ENCODE data around the gene TRAPPC5. TPM values are rescaled to one million over a fixed set of nuclear protein-coding genes. Genes with fewer than 3 reads are reported as not detected.

TRAPPC5 gene
- total and polyA plus RNA-seq, 10 of the 15 experiments (the other 5 are each of a cell fraction or from before 2014, with no cell fraction given), result 4.2 to 210 (median 89.1) TPM

DNA sequence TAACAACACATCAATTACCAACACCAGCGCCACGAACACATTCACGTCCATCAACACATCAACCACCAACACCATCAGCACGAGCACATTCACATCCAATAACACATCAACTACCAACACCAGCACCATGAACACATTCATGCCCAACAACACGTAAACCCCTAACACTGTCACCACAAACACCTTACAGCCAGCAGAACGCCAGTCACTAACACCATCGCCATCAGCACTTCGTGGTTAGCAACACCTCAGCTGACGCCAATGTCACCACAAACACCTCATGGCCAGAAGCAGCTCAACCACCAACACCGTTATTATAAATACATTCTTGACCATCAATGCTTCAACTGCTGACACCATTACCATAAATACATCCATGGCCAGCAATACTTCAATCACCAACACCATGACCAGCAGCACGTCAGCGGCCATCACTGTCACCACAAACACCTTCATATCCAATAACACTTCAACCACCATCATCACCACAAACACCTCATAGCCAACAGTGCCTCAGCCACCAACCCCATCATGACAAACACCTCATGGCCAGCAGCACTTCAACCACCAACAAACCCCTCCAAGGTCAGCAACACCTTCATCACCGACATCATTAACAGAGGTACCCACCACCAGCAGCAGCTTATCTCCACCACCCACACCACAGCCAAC, 11.9 kb downstream of the TRAPPC5 start:
- peaks cover 35% of the 10 kb centered on the region for H3K4me1 ChIP-seq (ENCODE audit: control insufficient read depth, insufficient read depth, low read length)
- intact Hi-C loops (cut with micrococcal nuclease; ENCODE audit: unreplicated experiment), result loop anchor here (5.0 kb wide), 1 partner anchor 60 kb away; no protein-coding TSS in a partner anchor
- peak; percentile 11 for ATAC-seq
- no peak for FAIRE-seq
- 85% methylated on average over 13 of the region's 13 CpGs for WGBS (ENCODE audit: insufficient coverage, insufficient replicate concordance, low lambda C conversion rate, missing lambda C conversion rate)
- no peak overlapping the region for H3K9ac ChIP-seq (ENCODE audit: control insufficient read depth, insufficient read depth, low read length)
- peak overlapping the region; percentile 84 for H3K4me2 ChIP-seq (ENCODE audit: control insufficient read depth, insufficient read depth)
- in situ Hi-C loops (cut with MboI), result no loop called here
- H2AFZ ChIP-seq (ENCODE audit: control insufficient read depth, low read depth, low read length), result no peak overlapping the region
- peaks cover 2% of the 10 kb centered on the region; the same call in 1 of the 2 replicates for H4K20me1 ChIP-seq (ENCODE audit: control insufficient read depth, insufficient read depth)
- RAD21 ChIA-PET (ENCODE audit: unreplicated experiment), result interaction anchor here (0.7 kb wide), 1 partner anchor 9 kb away, joined by 3 read pairs; the partner anchor contains the start of gene FCER2
- SMC1A ChIA-PET (ENCODE audit: uncharacterized antibody, unreplicated experiment), result interaction anchor here (0.7 kb wide), 1 partner anchor 8 kb away, joined by 3 read pairs; no protein-coding TSS in a partner anchor
- peaks cover 65% of the 10 kb centered on the region for H3K79me2 ChIP-seq (ENCODE audit: control insufficient read depth, insufficient read depth, low read length)
- H3K27ac ChIP-seq (ENCODE audit: control insufficient read depth, insufficient read depth), result no peak overlapping the region; the same call in 1 of the 2 replicates
- DNase-seq (ENCODE audit: low read depth, low spot score), result no peak
- peak overlapping the region; percentile 37; the same call in 1 of the 2 replicates for H3K4me3 ChIP-seq
- H3K36me3 ChIP-seq (ENCODE audit: control insufficient read depth in 2 of 2, insufficient read depth in 2 of 2, low read length in 1 of 2), result peaks cover 16 to 30% of the 10 kb centered on the region in 2 experiments; a peak in 3 of 4 replicates
- no peaks in the 10 kb centered on the region for H3K27me3 ChIP-seq (replicated peaks in 1 of 2; ENCODE audit: control insufficient read depth in 2 of 2, insufficient read depth in 2 of 2, low read length in 1 of 2)
- no TSS peak for BruUV-seq (replicated peaks)
- POLR2A ChIA-PET, result interaction anchor here (0.5 to 0.7 kb wide), 2 partner anchors 86 to 782 kb away, joined by 3 to 4 read pairs; no protein-coding TSS in a partner anchor
- peaks cover 5% of the 10 kb centered on the region; the same call in 1 of the 3 replicates for H3K9me3 ChIP-seq (replicated peaks; ENCODE audit: control insufficient read depth, insufficient read depth, low read length)
- CTCF ChIA-PET, result no interaction called here
- TF ChIP-seq, protein P1, sequence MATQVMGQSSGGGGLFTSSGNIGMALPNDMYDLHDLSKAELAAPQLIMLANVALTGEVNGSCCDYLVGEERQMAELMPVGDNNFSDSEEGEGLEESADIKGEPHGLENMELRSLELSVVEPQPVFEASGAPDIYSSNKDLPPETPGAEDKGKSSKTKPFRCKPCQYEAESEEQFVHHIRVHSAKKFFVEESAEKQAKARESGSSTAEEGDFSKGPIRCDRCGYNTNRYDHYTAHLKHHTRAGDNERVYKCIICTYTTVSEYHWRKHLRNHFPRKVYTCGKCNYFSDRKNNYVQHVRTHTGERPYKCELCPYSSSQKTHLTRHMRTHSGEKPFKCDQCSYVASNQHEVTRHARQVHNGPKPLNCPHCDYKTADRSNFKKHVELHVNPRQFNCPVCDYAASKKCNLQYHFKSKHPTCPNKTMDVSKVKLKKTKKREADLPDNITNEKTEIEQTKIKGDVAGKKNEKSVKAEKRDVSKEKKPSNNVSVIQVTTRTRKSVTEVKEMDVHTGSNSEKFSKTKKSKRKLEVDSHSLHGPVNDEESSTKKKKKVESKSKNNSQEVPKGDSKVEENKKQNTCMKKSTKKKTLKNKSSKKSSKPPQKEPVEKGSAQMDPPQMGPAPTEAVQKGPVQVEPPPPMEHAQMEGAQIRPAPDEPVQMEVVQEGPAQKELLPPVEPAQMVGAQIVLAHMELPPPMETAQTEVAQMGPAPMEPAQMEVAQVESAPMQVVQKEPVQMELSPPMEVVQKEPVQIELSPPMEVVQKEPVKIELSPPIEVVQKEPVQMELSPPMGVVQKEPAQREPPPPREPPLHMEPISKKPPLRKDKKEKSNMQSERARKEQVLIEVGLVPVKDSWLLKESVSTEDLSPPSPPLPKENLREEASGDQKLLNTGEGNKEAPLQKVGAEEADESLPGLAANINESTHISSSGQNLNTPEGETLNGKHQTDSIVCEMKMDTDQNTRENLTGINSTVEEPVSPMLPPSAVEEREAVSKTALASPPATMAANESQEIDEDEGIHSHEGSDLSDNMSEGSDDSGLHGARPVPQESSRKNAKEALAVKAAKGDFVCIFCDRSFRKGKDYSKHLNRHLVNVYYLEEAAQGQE (IDR thresholded peaks at IDR 0.05; ENCODE audit: low read depth, low read length), result no peak
- TF ChIP-seq MAX (IDR thresholded peaks at IDR 0.05; ENCODE audit: low read depth, low read length), result no peak
- TF ChIP-seq, protein P2, sequence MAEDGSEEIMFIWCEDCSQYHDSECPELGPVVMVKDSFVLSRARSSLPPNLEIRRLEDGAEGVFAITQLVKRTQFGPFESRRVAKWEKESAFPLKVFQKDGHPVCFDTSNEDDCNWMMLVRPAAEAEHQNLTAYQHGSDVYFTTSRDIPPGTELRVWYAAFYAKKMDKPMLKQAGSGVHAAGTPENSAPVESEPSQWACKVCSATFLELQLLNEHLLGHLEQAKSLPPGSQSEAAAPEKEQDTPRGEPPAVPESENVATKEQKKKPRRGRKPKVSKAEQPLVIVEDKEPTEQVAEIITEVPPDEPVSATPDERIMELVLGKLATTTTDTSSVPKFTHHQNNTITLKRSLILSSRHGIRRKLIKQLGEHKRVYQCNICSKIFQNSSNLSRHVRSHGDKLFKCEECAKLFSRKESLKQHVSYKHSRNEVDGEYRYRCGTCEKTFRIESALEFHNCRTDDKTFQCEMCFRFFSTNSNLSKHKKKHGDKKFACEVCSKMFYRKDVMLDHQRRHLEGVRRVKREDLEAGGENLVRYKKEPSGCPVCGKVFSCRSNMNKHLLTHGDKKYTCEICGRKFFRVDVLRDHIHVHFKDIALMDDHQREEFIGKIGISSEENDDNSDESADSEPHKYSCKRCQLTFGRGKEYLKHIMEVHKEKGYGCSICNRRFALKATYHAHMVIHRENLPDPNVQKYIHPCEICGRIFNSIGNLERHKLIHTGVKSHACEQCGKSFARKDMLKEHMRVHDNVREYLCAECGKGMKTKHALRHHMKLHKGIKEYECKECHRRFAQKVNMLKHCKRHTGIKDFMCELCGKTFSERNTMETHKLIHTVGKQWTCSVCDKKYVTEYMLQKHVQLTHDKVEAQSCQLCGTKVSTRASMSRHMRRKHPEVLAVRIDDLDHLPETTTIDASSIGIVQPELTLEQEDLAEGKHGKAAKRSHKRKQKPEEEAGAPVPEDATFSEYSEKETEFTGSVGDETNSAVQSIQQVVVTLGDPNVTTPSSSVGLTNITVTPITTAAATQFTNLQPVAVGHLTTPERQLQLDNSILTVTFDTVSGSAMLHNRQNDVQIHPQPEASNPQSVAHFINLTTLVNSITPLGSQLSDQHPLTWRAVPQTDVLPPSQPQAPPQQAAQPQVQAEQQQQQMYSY (CRISPR knock-in tag; IDR thresholded peaks at IDR 0.05), result no peak
- TF ChIP-seq, protein P3, sequence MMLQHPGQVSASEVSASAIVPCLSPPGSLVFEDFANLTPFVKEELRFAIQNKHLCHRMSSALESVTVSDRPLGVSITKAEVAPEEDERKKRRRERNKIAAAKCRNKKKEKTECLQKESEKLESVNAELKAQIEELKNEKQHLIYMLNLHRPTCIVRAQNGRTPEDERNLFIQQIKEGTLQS (IDR thresholded peaks at IDR 0.05; ENCODE audit: borderline replicate concordance, extremely low read depth, low read depth, low read length), result no peak
- TF ChIP-seq NFYA (IDR thresholded peaks at IDR 0.05; ENCODE audit: borderline replicate concordance, low read depth, low read length), result no peak
- TF ChIP-seq IKZF1 (conservative IDR thresholded peaks at IDR 0.05), result peak; percentile 84
- TF ChIP-seq, protein P4, sequence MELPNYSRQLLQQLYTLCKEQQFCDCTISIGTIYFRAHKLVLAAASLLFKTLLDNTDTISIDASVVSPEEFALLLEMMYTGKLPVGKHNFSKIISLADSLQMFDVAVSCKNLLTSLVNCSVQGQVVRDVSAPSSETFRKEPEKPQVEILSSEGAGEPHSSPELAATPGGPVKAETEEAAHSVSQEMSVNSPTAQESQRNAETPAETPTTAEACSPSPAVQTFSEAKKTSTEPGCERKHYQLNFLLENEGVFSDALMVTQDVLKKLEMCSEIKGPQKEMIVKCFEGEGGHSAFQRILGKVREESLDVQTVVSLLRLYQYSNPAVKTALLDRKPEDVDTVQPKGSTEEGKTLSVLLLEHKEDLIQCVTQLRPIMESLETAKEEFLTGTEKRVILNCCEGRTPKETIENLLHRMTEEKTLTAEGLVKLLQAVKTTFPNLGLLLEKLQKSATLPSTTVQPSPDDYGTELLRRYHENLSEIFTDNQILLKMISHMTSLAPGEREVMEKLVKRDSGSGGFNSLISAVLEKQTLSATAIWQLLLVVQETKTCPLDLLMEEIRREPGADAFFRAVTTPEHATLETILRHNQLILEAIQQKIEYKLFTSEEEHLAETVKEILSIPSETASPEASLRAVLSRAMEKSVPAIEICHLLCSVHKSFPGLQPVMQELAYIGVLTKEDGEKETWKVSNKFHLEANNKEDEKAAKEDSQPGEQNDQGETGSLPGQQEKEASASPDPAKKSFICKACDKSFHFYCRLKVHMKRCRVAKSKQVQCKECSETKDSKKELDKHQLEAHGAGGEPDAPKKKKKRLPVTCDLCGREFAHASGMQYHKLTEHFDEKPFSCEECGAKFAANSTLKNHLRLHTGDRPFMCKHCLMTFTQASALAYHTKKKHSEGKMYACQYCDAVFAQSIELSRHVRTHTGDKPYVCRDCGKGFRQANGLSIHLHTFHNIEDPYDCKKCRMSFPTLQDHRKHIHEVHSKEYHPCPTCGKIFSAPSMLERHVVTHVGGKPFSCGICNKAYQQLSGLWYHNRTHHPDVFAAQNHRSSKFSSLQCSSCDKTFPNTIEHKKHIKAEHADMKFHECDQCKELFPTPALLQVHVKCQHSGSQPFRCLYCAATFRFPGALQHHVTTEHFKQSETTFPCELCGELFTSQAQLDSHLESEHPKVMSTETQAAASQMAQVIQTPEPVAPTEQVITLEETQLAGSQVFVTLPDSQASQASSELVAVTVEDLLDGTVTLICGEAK (IDR thresholded peaks at IDR 0.05; ENCODE audit: borderline replicate concordance), result no peak
- TF ChIP-seq ATF7 (IDR thresholded peaks at IDR 0.05; ENCODE audit: low read depth), result peak; percentile 88
- TF ChIP-seq BHLHE40 (IDR thresholded peaks at IDR 0.05; ENCODE audit: borderline replicate concordance in 1 of 2, low read depth in 2 of 2, low read length in 1 of 2), result peak; percentile 68 to 90

All from GM12878 (cell line).